GM19372 (cell line): ENCODE measurements around the gene TPD52L1.

Experiments
- ATAC-seq: cut with Tn5 transposase; IDR thresholded peaks from one replicate; pipeline ENCODE4 v1.9.1; 2021; ENCODE audit warnings: mild to moderate bottlenecking, low read depth, moderate library complexity; ENCODE audit not compliant: unreplicated experiment

The TPD52L1 gene

GRCh38 chr6:125299257-125299656 is 145.7 kb downstream of the TPD52L1 start:
- ATAC-seq, result no peak

- no peak for ATAC-seq
These were observed 147.4 kb downstream of the TPD52L1 start for GRCh38 chr6:125300992-125301434.

GRCh38 chr6:125301435-125302391 is 148.1 kb downstream of the TPD52L1 start, which contains the start of gene HDDC2:
Gene HDDC2 (minus strand): TSS chr6:125301967. CDS start chr6:125301932, 35 bp downstream.
- peak; percentile 80 for ATAC-seq

- ATAC-seq, result no peak
These were observed 149.4 kb downstream of the TPD52L1 start for GRCh38 chr6:125302840-125303511.

- ATAC-seq, result no peak
These were observed 149.9 kb downstream of the TPD52L1 start for GRCh38 chr6:125303512-125303854.

GRCh38 chr6:125304970-125305660 is 151.5 kb downstream of the TPD52L1 start:
- ATAC-seq, result no peak

- ATAC-seq, result no peak
These were observed 153.2 kb downstream of the TPD52L1 start for GRCh38 chr6:125306756-125307149.

- ATAC-seq, result no peak
These were observed 153.7 kb downstream of the TPD52L1 start for GRCh38 chr6:125307150-125307838.

- ATAC-seq, result no peak
These were observed 154.5 kb downstream of the TPD52L1 start for GRCh38 chr6:125307964-125308615.

GRCh38 chr6:125310994-125311649 is 157.5 kb downstream of the TPD52L1 start:
- peak; percentile 78 for ATAC-seq

GRCh38 chr6:125312478-125312877 is 158.9 kb downstream of the TPD52L1 start:
- ATAC-seq, result no peak

- ATAC-seq, result no peak
These were observed 159.4 kb downstream of the TPD52L1 start for GRCh38 chr6:125312950-125313349.
